HepG2 (cell line): ENCODE data around the gene GPX1. TPM values are rescaled to one million over a fixed set of nuclear protein-coding genes. Genes with fewer than 3 reads are reported as not detected.
A peak's percentile ranks its signal among the peaks of the same experiment; 100 is the strongest.

Experiments used
- ATAC-seq: fragments of 200-7000 bp; cut with Tn5 transposase; 3 replicates; pipeline ENCODE4 v1.9.1; 2020; ENCODE audit warnings: mild to moderate bottlenecking, moderate library complexity
- BruUV-seq: library from RNA; stranded (reverse); fragments of 400-500 nt; replicated peaks from 2 replicates; lab custom pipeline; 2021; lab: Mats Ljungman, UMichigan
- CTCF ChIA-PET: fragments of 300-600 bp; formaldehyde crosslinking; extraction: SDS; loops from one replicate; lab custom pipeline; 2021; ENCODE audit warnings: low total read pairs, inconsistent platforms, low intra/inter-chr PET ratio; lab: Yijun Ruan, JAX
- POLR2A ChIA-PET: fragments of 350-600 bp; sonication (Branson Sonifier 250); formaldehyde crosslinking; loops from one replicate; lab custom pipeline; 2020; ENCODE audit warnings: antibody characterized with exemption, inconsistent platforms; lab: Yijun Ruan, JAX
- DNase-seq: peaks from one replicate; pipeline ENCODE4 v3.0.0-alpha.2; 2015; ENCODE audit warnings: low spot score
- FAIRE-seq: peaks from 3 replicates; lab custom pipeline; 2011; peaks lifted over from hg19 to GRCh38; lab: Jason Lieb, UNC
- H2AFZ ChIP-seq: one replicate; pipeline ENCODE4 v1.6.1; 2011; ENCODE audit warnings: low read length, inconsistent platforms
- H3K27ac ChIP-seq: fragments of 300-600 bp; 3 replicates; pipeline ENCODE4 v1.8.0; 2011; ENCODE audit warnings: mixed run types, mild to moderate bottlenecking, mixed read lengths, low read length, inconsistent platforms; ENCODE audit not compliant: insufficient read depth; ENCODE audit errors: extremely low read length
- H3K27me3 ChIP-seq, 2 experiments: fragments of 200-600 bp in 1 of 2; 2 replicates in 1 of 2; 3 replicates in 1 of 2; pipeline versions ENCODE4 v1.6.0 to v1.8.0; 2011; ENCODE audit warnings: low read length in 2 of 2, mild to moderate bottlenecking in 2 of 2, moderate library complexity in 2 of 2, inconsistent platforms in 1 of 2; ENCODE audit not compliant: insufficient read depth in 2 of 2, control insufficient read depth in 1 of 2
- H3K36me3 ChIP-seq, 2 experiments: fragments of 200-600 bp in 1 of 2; replicated peaks in 1 of 2; 2 replicates in 1 of 2; 3 replicates in 1 of 2; pipeline versions ENCODE4 v1.5.1 to v1.8.0; 2011; ENCODE audit warnings: low read length in 2 of 2, inconsistent platforms in 1 of 2; ENCODE audit not compliant: insufficient read depth in 2 of 2, control insufficient read depth in 1 of 2
- H3K4me1 ChIP-seq: 2 replicates; pipeline ENCODE4 v1.5.1; 2012; ENCODE audit warnings: low read length, inconsistent platforms; ENCODE audit not compliant: insufficient read depth
- H3K4me2 ChIP-seq: 2 replicates; pipeline ENCODE4 v1.6.0; 2011; ENCODE audit warnings: low read depth, low read length, inconsistent platforms
- H3K4me3 ChIP-seq, 3 experiments: fragments of 200-600 bp in 1 of 3; sonication (generic), shearing (Covaris generic) in 1 of 3; replicated peaks in 1 of 3; 2 replicates each; pipeline ENCODE4 v1.5.1; 2011 to 2016; ENCODE audit warnings: low read length in 3 of 3, inconsistent platforms in 2 of 3, low read depth in 2 of 3, mild to moderate bottlenecking in 2 of 3, control low read depth in 1 of 3, mixed read lengths in 1 of 3; ENCODE audit not compliant: insufficient read depth in 1 of 3
- H3K79me2 ChIP-seq: one replicate; pipeline ENCODE4 v1.6.1; 2011; ENCODE audit warnings: low read length, inconsistent platforms; ENCODE audit not compliant: insufficient read depth
- H3K9ac ChIP-seq: 2 replicates; pipeline ENCODE4 v1.6.0; 2011; ENCODE audit warnings: mild to moderate bottlenecking, low read depth, low read length, inconsistent platforms; ENCODE audit not compliant: insufficient read depth
- H3K9me3 ChIP-seq: 2 replicates; pipeline ENCODE4 v1.5.1; 2012; ENCODE audit warnings: mild to moderate bottlenecking, low read length
- H4K20me1 ChIP-seq: 2 replicates; pipeline ENCODE4 v1.6.0; 2011; ENCODE audit warnings: inconsistent platforms, mild to moderate bottlenecking, low read length, moderate library complexity; ENCODE audit not compliant: insufficient read depth
- NKX3-1 ChIP-seq: sonication (generic); formaldehyde crosslinking; IDR thresholded peaks from 2 replicates; pipeline ENCODE4 v1.5.0; 2020; ENCODE audit warnings: missing genetic modification reagents
- ZNF205 ChIP-seq: IDR thresholded peaks from 2 replicates; pipeline ENCODE4 v1.6.1; 2018; ENCODE audit warnings: missing biosample characterization, missing genetic modification reagents
- ZNF33B ChIP-seq: sonication (generic); formaldehyde crosslinking; IDR thresholded peaks from 2 replicates; pipeline ENCODE4 v1.5.1; 2020; ENCODE audit warnings: mild to moderate bottlenecking, missing genetic modification reagents
- ZNF430 ChIP-seq: sonication (generic); formaldehyde crosslinking; IDR thresholded peaks from 2 replicates; pipeline ENCODE4 v1.9.0; 2021; ENCODE audit warnings: mild to moderate bottlenecking, missing genetic modification reagents
- ZNF484 ChIP-seq: sonication (generic); formaldehyde crosslinking; IDR thresholded peaks from 2 replicates; pipeline ENCODE4 v1.5.1; 2020; ENCODE audit warnings: mild to moderate bottlenecking, low read depth, missing genetic modification reagents, borderline replicate concordance
- WGBS: methylation state at CpG from one replicate; pipeline ENCODE4 v1.1.6; 2017; ENCODE audit warnings: low lambda C conversion rate; 5-methylcytosine and 5-hydroxymethylcytosine counted together
- in situ Hi-C: cut with HindIII; loops from 2 replicates; pipeline ENCODE4 v1.10.0; 2017; ENCODE audit warnings: low pct_unique_long_range_greater_than_20kb; ENCODE audit not compliant: extremely low pct_ligation_motif_present
- intact Hi-C: fragments of 100-400 bp; cut with micrococcal nuclease; formaldehyde crosslinking; loops from one replicate; pipeline ENCODE4 v1.10.0; 2022; ENCODE audit not compliant: unreplicated experiment
- polyA plus RNA-seq, 8 experiments: library from polyadenylated mRNA; depleted of rRNA in 3 of 8; stranded (reverse) in 7 of 8; unstranded in 1 of 8; fragments of >200 nt; fragmentation: Illumina TruSeq in 4 of 8; extraction: Trizol in 4 of 8; gene quantifications; 2 replicates each; pipeline versions ENCODE4 v1.2.1 to v1.2.3, GENCODE V29; 2011 to 2016; ENCODE audit warnings: low read depth in 4 of 8, missing spikeins in 1 of 8, mixed read lengths in 1 of 8; ENCODE audit not compliant: insufficient read depth in 1 of 8
- total RNA-seq, 5 experiments: library from RNA; depleted of rRNA; stranded (reverse); fragments of >200 nt; fragmentation: Illumina TruSeq; extraction: Trizol; gene quantifications; 2 replicates each; pipeline ENCODE4 v1.2.3, GENCODE V29; 2016; ENCODE audit warnings: low read depth in 1 of 5
- TF ChIP-seq, protein P1 (sequence below), 2 experiments: fragments of 450-650 bp in 1 of 2; sonication (generic) in 1 of 2; formaldehyde crosslinking in 1 of 2; IDR thresholded peaks; 2 replicates each; pipeline versions ENCODE4 v1.6.1 to v1.8.0; 2016 to 2022; ENCODE audit warnings: antibody characterized with exemption in 1 of 2, mild to moderate bottlenecking in 1 of 2, missing genetic modification reagents in 1 of 2

The GPX1 gene
- total and polyA plus RNA-seq, 2 of the 13 experiments (the other 11 are each of a cell fraction or from before 2014, with no cell fraction given): 149 to 168 TPM

DNA sequence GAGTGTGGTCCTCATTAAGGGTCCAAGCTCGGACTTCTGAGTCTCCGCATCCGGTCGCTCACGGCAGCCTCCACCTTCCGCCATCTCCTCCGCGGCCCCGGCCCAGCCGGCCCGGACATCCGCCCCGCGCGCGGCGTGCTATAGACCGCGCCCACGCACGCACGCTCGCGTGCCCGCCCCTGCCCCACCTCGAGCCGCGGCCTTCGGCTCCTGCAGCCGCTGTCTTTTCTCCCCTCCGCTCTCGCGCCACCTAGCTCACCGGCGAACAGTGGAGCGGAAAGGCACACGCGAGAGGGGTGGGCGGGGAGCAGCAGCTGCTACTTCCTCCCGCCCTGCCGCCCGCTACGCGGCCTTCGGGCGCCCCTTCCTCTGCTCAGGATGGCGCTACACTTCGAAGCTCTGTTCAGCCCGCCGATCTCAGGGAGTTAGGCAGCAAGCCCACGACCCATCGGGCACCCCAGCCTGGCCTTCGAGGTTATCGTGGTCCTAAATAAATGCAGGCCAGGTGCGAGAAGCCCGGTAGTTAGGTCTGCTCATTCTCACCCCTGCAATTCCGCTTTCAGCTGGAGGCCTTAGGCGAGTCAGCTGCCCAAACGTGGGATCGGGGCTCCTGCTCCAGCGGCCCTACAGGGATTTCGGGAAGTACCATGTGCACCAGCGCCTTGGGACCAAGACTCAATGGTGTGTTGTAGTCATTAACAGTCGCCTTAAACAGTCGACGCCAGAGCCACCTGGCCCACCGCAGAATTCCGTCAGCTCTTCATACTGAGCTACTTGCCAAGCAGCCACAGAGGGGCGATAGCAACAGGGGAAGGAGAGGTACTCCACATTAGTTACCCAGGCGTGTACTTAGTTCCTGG is 18.0 kb downstream of the GPX1 start, which contains the start of gene USP4 (continued):
- TF ChIP-seq ZNF484 (CRISPR knock-in tag): 0 out of 2 replicates have a peak, but pooled peaks have one; percentile 70
- peak; percentile 99 for TF ChIP-seq ZNF33B (CRISPR knock-in tag)
- peak; percentile 97 for TF ChIP-seq ZNF430 (CRISPR knock-in tag)
- 0 out of 2 replicates have a peak, but pooled peaks have one; percentile 69 for TF ChIP-seq NKX3-1

DNA sequence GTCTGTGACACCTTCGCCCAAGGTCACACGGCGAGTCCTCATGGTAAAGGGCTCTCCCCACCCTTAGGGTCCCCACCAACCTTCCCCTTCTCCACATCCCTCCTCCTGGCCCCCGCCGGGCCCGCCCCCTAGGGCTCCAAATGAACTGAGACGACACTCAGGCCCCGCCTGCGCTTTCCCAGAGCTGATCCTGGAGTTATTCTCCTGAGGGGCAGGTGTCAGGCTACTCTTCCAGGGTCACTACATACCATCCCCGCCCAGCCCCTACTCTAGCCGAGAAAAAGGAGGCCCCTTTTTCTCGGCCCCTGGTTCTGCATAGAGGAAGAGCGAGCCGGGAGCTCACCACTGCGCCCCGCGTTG is 18.6 kb downstream of the GPX1 start:
- POLR2A ChIA-PET: interaction anchor here (0.6 to 3.0 kb wide), 38 partner anchors 11 to 676 kb away, joined by 3 to 134 read pairs (median 5); partner anchors contain the start of genes AMT, CELSR3, DAG1 and GPX1
- Histone ChIP-seq H3K4me2 (peak overlapping the region; percentile 89), H3K9ac (peak overlapping the region; percentile 81), H3K27me3 (no peaks in the 10 kb centered on the region), H3K79me2 (peaks cover 18% of the 10 kb centered on the region), H4K20me1 (no peaks in the 10 kb centered on the region), H3K9me3 (no peaks in the 10 kb centered on the region), H2AFZ (no peak overlapping the region), H3K4me1 (peaks cover 38% of the 10 kb centered on the region), H3K27ac (peak overlapping the region; percentile 93), H3K4me3 (peak overlapping the region; percentile 76 to 90 (median 82)), H3K36me3 (peaks cover 5 to 15% of the 10 kb centered on the region in 2 experiments; a peak in 3 of 5 replicates)
- FAIRE-seq (no peak), ATAC-seq (peak; percentile 54), DNase-seq (peak; percentile 27)
- intact Hi-C loops: no loop called here
- in situ Hi-C loops: loop anchor here (25.0 kb wide), 1 partner anchor 98 kb away; the partner anchor contains the start of gene NICN1
- BruUV-seq: no TSS peak
- CTCF ChIA-PET: interaction anchor here (1.2 to 2.0 kb wide), 3 partner anchors 18 to 169 kb away, joined by 3 to 6 read pairs (median 5); partner anchors contain the start of genes AMT, GPX1 and KLHDC8B
- WGBS: 0% methylated on average over 12 of the region's 17 CpGs
- no peak for TF ChIP-seq ZNF205 (CRISPR knock-in tag)
- TF ChIP-seq, protein P1, sequence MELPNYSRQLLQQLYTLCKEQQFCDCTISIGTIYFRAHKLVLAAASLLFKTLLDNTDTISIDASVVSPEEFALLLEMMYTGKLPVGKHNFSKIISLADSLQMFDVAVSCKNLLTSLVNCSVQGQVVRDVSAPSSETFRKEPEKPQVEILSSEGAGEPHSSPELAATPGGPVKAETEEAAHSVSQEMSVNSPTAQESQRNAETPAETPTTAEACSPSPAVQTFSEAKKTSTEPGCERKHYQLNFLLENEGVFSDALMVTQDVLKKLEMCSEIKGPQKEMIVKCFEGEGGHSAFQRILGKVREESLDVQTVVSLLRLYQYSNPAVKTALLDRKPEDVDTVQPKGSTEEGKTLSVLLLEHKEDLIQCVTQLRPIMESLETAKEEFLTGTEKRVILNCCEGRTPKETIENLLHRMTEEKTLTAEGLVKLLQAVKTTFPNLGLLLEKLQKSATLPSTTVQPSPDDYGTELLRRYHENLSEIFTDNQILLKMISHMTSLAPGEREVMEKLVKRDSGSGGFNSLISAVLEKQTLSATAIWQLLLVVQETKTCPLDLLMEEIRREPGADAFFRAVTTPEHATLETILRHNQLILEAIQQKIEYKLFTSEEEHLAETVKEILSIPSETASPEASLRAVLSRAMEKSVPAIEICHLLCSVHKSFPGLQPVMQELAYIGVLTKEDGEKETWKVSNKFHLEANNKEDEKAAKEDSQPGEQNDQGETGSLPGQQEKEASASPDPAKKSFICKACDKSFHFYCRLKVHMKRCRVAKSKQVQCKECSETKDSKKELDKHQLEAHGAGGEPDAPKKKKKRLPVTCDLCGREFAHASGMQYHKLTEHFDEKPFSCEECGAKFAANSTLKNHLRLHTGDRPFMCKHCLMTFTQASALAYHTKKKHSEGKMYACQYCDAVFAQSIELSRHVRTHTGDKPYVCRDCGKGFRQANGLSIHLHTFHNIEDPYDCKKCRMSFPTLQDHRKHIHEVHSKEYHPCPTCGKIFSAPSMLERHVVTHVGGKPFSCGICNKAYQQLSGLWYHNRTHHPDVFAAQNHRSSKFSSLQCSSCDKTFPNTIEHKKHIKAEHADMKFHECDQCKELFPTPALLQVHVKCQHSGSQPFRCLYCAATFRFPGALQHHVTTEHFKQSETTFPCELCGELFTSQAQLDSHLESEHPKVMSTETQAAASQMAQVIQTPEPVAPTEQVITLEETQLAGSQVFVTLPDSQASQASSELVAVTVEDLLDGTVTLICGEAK (IDR thresholded peaks at IDR 0.05): no peak
- TF ChIP-seq, protein P1 (CRISPR knock-in tag; IDR thresholded peaks at IDR 0.05): no peak
